Measurements from ENCODE around the gene PPP1R11. TPM values are rescaled to one million over a fixed set of nuclear protein-coding genes. Genes with fewer than 3 reads are reported as not detected.
A peak's percentile ranks its signal among the peaks of the same experiment; 100 is the strongest.

PPP1R11 gene
- total and polyA plus RNA-seq, 9 of the 15 experiments (the other 6 are each of a cell fraction or from before 2014, with no cell fraction given), result 17.8 to 94.8 (median 44.6) TPM

GRCh38 chr6:30035784-30036183 is 31.2 kb upstream of the PPP1R11 start:
- BruUV-seq (replicated peaks), result no TSS peak

More at GRCh38 chr6:30035784-30036183, 31.2 kb upstream of the PPP1R11 start:
- Histone ChIP-seq H3K27ac (ENCODE audit: extremely low read depth, low read depth, low read length) (no peak overlapping the region), H4K20me1 (replicated peaks; ENCODE audit: control insufficient read depth, insufficient read depth, low read length) (no peaks in the 10 kb centered on the region), H3K9me3 (replicated peaks; ENCODE audit: control insufficient read depth, insufficient read depth, low read depth, low read length) (no peaks in the 10 kb centered on the region), H3K4me3 (no peak overlapping the region), H3K79me2 (ENCODE audit: control insufficient read depth, insufficient read depth, low read length) (no peaks in the 10 kb centered on the region), H3K9me1 (ENCODE audit: control insufficient read depth, insufficient read depth, low read length) (no peaks in the 10 kb centered on the region), H3K36me3 (ENCODE audit: control insufficient read depth, insufficient read depth, low read length) (peaks cover 5% of the 10 kb centered on the region; the same call in 2 of the 3 replicates), H3K4me1 (replicated peaks in 1 of 2; ENCODE audit: control insufficient read depth in 2 of 2, insufficient read depth in 2 of 2, low read length in 2 of 2) (no peaks in the 10 kb centered on the region), H3K9ac (ENCODE audit: insufficient read depth in 1 of 2, low read depth in 2 of 2, low read length in 2 of 2) (no peak overlapping the region), H3K27me3 (ENCODE audit: control insufficient read depth in 2 of 2, insufficient read depth in 2 of 2, low read length in 2 of 2) (no peaks in the 10 kb centered on the region), H2AFZ (ENCODE audit: low read depth, low read length) (no peak overlapping the region), H3K4me2 (ENCODE audit: insufficient read depth, low read length) (no peak overlapping the region)
- intact Hi-C loops (cut with micrococcal nuclease), result no loop called here
- FAIRE-seq (no peak), DNase-seq (ENCODE audit: extremely low read depth in 1 of 4, low spot score in 3 of 4) (no peak), ATAC-seq (no peak)
- in situ Hi-C loops (cut with MboI), result no loop called here
- ChIA-PET CTCF (ENCODE audit: low intra/inter-chr PET ratio) (interaction anchor here (0.5 kb wide), 1 partner anchor 385 kb away, joined by 3 read pairs; no protein-coding TSS in a partner anchor), POLR2A (no interaction called here)
- TF ChIP-seq RBM39 (optimal IDR thresholded peaks at IDR 0.05; ENCODE audit: low read depth, low read length) (no peak), USF2 (CRISPR knock-in tag; IDR thresholded peaks at IDR 0.05) (no peak), TFE3 (CRISPR knock-in tag; IDR thresholded peaks at IDR 0.05) (peak; percentile 70)
- 50% methylated on average over 1 of the region's 1 CpG for WGBS (ENCODE audit: insufficient coverage, low coverage, missing lambda C conversion rate)
